Measurements from ENCODE around the gene F11.
"Not testable (repeated sequence)": the region's sequence is repeated elsewhere in the genome, so short reads cannot be mapped to it uniquely, and the experiment has no call there.

Gene F11

GRCh38 chr4:186300659-186301390 lies 34.8 kb downstream of the F11 start:
- DNase-seq: no peak

- DNase-seq: no peak
These were observed 38.2 kb downstream of the F11 start for GRCh38 chr4:186304216-186304615.

GRCh38 chr4:186304866-186305505 lies 39.0 kb downstream of the F11 start:
- no peak for DNase-seq

GRCh38 chr4:186307497-186307896 lies 41.5 kb downstream of the F11 start:
- DNase-seq: no peak

GRCh38 chr4:186307916-186308315 lies 41.9 kb downstream of the F11 start:
- DNase-seq: no peak

GRCh38 chr4:186318481-186318880 lies 52.5 kb downstream of the F11 start:
- no peak for DNase-seq

GRCh38 chr4:186324660-186325059 lies 58.7 kb downstream of the F11 start:
- not testable (repeated sequence) for DNase-seq

GRCh38 chr4:186326391-186326790 lies 60.4 kb downstream of the F11 start:
- no peak for DNase-seq

GRCh38 chr4:186329372-186329771 lies 63.4 kb downstream of the F11 start:
- DNase-seq: no peak

- no peak for DNase-seq
These were observed 64.4 kb downstream of the F11 start for GRCh38 chr4:186330368-186330767.

- no peak for DNase-seq
These were observed 69.8 kb downstream of the F11 start for GRCh38 chr4:186335793-186336192.

All from stimulated activated CD4-positive, alpha-beta T cell treated with anti-CD3 and anti-CD28 coated beads, Interleukin-2, amount 100 ng/mL, for 24 hours (primary cell).